DMS153 treated with DMSO at 0.1 percent for 48 hours (cell line): ENCODE results near the gene WFDC1.

ENCODE experiments used
- DNase-seq: peaks from one replicate; lab custom pipeline; 2025; ENCODE audit not compliant: unreplicated experiment; lab: John Stamatoyannopoulos, UW

Gene WFDC1

DNA sequence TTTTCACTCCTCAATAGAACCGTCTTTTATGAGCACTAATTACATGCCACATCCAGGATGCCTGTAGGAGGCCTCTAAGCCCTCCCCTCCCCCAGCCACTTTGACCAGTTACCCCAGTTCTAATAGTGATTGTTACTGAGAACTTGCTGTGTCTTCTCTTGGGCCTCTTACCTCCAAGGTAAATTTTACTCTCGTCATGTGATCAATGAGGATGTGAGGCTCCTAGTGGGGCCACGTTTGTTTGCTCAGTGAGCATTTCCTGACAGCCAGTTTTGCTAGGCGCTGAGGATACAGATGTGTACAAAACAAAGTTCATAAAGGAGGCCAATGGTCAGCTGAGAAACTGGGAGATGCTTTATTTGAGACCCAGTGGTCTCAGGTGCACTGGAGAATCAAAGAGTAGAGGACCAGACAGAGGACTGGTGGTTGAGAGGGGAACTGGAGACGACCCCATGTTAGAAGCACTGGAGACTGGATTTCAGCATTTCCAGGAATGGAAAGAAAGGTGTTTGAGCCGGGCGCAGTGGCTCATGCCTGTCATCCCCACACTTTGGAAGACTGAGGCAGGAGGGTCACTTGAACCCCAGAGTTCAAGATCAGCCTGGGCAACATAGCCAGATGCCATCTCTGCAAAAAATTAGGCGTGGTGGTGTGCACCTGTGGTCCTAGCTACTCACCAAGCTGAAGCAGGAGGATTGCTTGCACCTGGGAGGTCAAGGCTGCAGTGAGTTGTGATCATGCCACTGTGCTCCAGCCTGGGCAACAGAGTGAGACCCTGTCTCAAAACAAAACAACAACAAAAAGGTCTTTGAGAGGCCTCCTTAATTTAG lies 76.3 kb downstream of the WFDC1 start:
- DNase-seq, result peak; percentile 8

DNA sequence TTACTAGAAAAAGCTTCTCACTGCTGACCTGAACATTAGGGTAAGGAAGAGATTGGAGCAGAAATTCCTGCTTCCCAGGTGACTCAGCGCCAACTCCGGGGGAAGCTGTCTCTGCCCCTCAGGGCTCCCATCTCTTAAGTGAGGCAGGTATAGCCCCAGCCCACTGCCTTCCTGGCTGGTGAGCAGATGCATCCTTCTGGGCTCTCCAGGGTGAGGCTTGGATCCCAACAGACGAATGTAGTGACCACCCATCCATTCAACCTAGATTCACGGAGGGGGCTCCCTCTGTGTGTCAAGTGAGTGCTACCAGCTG lies 76.8 kb downstream of the WFDC1 start:
- no peak for DNase-seq

DNA sequence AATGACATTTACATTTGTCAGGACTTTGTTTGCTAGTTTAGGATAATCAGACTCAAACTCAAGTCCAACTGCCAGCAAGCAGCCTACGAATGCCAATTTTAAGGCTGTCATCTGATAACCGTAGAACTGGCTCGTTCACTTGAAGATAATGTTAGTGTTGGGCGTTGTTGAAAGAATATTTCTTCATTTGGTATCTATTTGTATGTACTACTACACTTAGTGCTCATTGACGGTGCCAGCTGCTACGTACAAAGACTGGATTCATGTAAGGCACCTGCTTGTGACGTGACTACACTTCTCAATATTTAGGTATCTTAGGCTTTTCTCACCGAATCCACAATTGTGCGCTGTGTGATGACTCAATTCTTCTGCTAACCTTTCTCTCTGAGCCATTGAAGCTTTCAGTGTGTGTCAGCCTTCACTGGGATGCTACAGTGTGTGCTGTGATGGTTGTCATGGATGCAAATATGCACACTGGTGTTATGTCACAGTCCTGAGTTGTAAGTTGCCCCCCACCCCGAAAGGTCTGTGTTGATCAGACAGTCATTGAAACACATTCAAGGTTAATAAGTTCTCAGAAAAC lies 79.3 kb downstream of the WFDC1 start:
- no peak for DNase-seq

- no peak for DNase-seq
Measured at GRCh38 chr16:84378099-84378498, 83.4 kb downstream of the WFDC1 start.

DNA sequence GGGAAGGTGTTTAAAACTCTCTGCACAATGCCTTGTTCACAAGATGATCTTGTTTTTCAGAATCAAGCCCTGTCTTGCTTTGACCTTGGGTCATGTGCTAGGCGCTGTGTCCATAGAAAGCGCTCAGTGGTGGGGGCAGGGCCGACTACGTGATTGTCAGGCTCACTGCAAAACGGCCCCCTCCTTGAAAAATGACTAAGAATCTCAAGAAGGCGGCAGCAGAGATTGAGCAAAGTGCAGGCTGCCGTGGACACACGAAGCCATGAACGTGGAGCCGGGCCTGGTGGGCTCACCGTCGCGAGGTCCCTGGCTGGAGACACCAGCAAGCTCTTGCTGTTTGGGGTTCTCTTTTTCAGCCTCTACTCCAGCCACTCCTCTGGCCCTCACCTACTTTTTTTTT lies 83.9 kb downstream of the WFDC1 start:
- DNase-seq, result no peak

GRCh38 chr16:84379008-84379708 lies 84.5 kb downstream of the WFDC1 start:
- DNase-seq, result no peak
